Osteoblast (primary cell): Measurements from ENCODE around the gene CSMD2. TPM values are rescaled to one million over a fixed set of nuclear protein-coding genes. Genes with fewer than 3 reads are reported as not detected.

Experiments used
- DNase-seq: peaks from one replicate; pipeline ENCODE4 v3.0.0; 2011; ENCODE audit warnings: low spot score, mixed read lengths; ENCODE audit not compliant: insufficient read length; ENCODE audit errors: missing footprints
- H2AFZ ChIP-seq: 2 replicates; pipeline ENCODE4 v1.6.0; 2011; ENCODE audit warnings: mild to moderate bottlenecking, low read length
- H3K27ac ChIP-seq: 2 replicates; pipeline ENCODE4 v1.5.1; 2011; ENCODE audit warnings: mild to moderate bottlenecking, low read depth, low read length, moderate library complexity
- H3K27me3 ChIP-seq: 2 replicates; pipeline ENCODE4 v1.6.0; 2012; ENCODE audit warnings: mild to moderate bottlenecking, control low read depth, inconsistent platforms, low read length, moderate library complexity; ENCODE audit not compliant: insufficient read depth
- H3K36me3 ChIP-seq: 2 replicates; pipeline ENCODE4 v1.5.1; 2011; ENCODE audit warnings: mild to moderate bottlenecking, low read length, control low read depth, moderate library complexity; ENCODE audit not compliant: insufficient read depth
- H3K4me1 ChIP-seq: 2 replicates; pipeline ENCODE4 v1.5.1; 2011; ENCODE audit warnings: mild to moderate bottlenecking, low read length, control low read depth, moderate library complexity; ENCODE audit not compliant: insufficient read depth
- H3K4me2 ChIP-seq: 2 replicates; pipeline ENCODE4 v1.6.0; 2011; ENCODE audit warnings: mild to moderate bottlenecking, low read length; ENCODE audit not compliant: insufficient read depth
- H3K4me3 ChIP-seq: fragments of 200-600 bp; sonication (generic); 3 replicates; pipeline ENCODE4 v1.5.1; 2012; ENCODE audit warnings: mild to moderate bottlenecking, low read length, inconsistent platforms; ENCODE audit not compliant: insufficient read depth
- H3K79me2 ChIP-seq: 2 replicates; pipeline ENCODE4 v1.6.0; 2012; ENCODE audit warnings: mild to moderate bottlenecking, low read length, control low read depth, inconsistent platforms; ENCODE audit not compliant: insufficient read depth
- H3K9me3 ChIP-seq: 2 replicates; pipeline ENCODE4 v1.5.1; 2011; ENCODE audit warnings: low read depth, low read length, control low read depth
- H4K20me1 ChIP-seq: 2 replicates; pipeline ENCODE4 v1.6.0; 2012; ENCODE audit warnings: mild to moderate bottlenecking, low read length, control low read depth; ENCODE audit not compliant: insufficient read depth
- total RNA-seq: library from RNA; depleted of rRNA; stranded (reverse); fragments of >200 nt; gene quantifications from 2 replicates; pipeline ENCODE4 v1.2.3, GENCODE V29; 2012
- TF ChIP-seq, protein P1 (sequence below): IDR thresholded peaks from 2 replicates; pipeline ENCODE4 v1.5.1; 2011; ENCODE audit warnings: mild to moderate bottlenecking, low read depth, low read length, moderate library complexity; ENCODE audit errors: extremely low read depth

Gene CSMD2
- total RNA-seq, 1 donor = 0.36 TPM

DNA sequence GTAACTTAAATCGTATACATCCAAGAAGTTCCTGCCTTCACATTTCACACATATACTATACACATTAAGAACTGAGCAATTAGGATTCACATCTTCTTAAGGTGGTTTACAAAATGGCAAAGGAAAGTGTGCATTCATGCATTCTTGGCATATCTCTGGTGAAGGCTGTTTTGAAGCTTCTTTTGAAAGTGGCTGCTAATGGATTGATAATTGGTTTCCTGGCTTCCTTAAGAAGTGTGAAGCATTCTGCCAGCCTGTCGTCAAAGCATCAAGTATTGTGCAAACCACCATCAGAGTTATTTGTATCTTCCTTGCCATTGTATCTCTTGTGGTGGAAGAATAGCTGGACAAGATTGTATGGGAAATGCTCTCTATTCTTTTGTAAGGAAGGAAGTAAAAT is 396.2 kb downstream of the CSMD2 start:
- H3K79me2 ChIP-seq = no peaks in the 10 kb centered on the region
- no peaks in the 10 kb centered on the region for H3K36me3 ChIP-seq
- no peak overlapping the region for H2AFZ ChIP-seq
- no peak for DNase-seq
- H3K4me1 ChIP-seq = no peaks in the 10 kb centered on the region
- H3K27ac ChIP-seq = no peak overlapping the region
- no peak overlapping the region for H3K4me3 ChIP-seq
- H3K4me2 ChIP-seq = no peak overlapping the region
- H4K20me1 ChIP-seq = no peaks in the 10 kb centered on the region
- H3K27me3 ChIP-seq = no peaks in the 10 kb centered on the region
- H3K9me3 ChIP-seq = peaks cover 5% of the 10 kb centered on the region
- TF ChIP-seq, protein P1, sequence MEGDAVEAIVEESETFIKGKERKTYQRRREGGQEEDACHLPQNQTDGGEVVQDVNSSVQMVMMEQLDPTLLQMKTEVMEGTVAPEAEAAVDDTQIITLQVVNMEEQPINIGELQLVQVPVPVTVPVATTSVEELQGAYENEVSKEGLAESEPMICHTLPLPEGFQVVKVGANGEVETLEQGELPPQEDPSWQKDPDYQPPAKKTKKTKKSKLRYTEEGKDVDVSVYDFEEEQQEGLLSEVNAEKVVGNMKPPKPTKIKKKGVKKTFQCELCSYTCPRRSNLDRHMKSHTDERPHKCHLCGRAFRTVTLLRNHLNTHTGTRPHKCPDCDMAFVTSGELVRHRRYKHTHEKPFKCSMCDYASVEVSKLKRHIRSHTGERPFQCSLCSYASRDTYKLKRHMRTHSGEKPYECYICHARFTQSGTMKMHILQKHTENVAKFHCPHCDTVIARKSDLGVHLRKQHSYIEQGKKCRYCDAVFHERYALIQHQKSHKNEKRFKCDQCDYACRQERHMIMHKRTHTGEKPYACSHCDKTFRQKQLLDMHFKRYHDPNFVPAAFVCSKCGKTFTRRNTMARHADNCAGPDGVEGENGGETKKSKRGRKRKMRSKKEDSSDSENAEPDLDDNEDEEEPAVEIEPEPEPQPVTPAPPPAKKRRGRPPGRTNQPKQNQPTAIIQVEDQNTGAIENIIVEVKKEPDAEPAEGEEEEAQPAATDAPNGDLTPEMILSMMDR = no peak

DNA sequence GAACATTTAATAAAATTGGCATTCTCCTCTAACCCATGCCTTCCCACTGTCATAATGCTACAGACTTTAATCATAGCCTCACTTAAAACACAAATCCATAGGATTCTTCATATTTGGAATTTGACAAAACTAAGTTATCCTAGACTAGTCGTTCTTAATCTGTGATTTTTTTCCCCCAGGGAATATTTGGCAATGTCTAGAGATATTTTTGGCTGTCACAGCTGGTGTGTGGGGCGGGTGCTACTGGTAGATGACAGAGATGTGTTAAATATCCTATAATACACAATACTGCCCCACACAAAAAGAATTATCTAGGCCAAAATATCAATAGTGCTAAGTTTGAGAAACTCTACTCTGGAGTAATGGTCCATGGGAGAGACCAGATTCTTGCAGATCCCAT is 396.9 kb downstream of the CSMD2 start:
- no peak overlapping the region for H3K4me3 ChIP-seq
- no peaks in the 10 kb centered on the region for H3K79me2 ChIP-seq
- no peaks in the 10 kb centered on the region for H4K20me1 ChIP-seq
- DNase-seq = no peak
- no peaks in the 10 kb centered on the region for H3K36me3 ChIP-seq
- no peak overlapping the region for H3K4me2 ChIP-seq
- no peaks in the 10 kb centered on the region for H3K4me1 ChIP-seq
- H3K27ac ChIP-seq = no peak overlapping the region
- TF ChIP-seq, protein P1 = no peak
- peaks cover 5% of the 10 kb centered on the region for H3K9me3 ChIP-seq
- H3K27me3 ChIP-seq = no peaks in the 10 kb centered on the region
- no peak overlapping the region for H2AFZ ChIP-seq

DNA sequence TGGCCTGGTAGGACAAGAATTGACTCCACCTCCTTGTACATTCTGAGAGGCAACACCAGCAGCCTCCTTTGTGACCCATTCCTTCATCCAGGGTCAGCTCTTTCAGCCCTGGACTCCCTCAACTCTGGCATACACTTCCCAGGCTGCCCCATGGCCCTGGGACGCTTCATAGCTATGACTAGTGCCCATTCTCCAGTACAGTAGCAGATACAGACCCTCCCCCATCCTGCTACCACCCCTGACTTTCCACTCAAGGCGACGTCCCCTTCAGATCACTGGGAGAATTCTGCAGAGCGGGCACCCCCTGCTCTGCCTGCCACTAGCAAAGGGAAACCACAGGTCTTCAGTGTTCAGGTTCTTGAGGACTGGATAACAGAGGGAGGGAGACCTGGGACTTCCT is 400.9 kb downstream of the CSMD2 start:
- H3K27ac ChIP-seq = no peak overlapping the region
- H4K20me1 ChIP-seq = no peaks in the 10 kb centered on the region
- H3K9me3 ChIP-seq = peaks cover 3% of the 10 kb centered on the region
- H3K4me3 ChIP-seq = no peak overlapping the region
- TF ChIP-seq, protein P1 = no peak
- H3K79me2 ChIP-seq = no peaks in the 10 kb centered on the region
- no peak overlapping the region for H3K4me2 ChIP-seq
- no peak for DNase-seq
- H3K27me3 ChIP-seq = no peaks in the 10 kb centered on the region
- no peaks in the 10 kb centered on the region for H3K36me3 ChIP-seq
- H3K4me1 ChIP-seq = no peaks in the 10 kb centered on the region
- H2AFZ ChIP-seq = no peak overlapping the region

DNA sequence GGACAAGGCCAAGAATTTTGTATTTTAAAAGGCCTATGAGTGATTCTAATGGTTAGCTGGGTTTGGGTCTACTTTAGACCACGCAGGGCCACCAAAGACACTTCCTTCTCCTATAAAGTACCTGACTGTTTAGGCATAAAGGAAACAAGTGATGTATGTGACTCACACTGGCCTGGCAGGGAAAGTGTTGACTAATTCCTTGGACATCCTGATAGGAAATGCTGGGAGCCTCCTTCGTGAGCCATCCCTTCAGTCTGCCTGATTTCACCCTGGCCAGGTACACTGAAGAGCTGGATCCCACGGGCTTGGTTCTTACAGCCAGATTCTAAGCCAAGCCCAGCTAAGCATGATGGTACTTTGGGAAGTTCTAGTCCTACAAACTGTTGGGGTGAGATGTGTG is 401.6 kb downstream of the CSMD2 start:
- no peaks in the 10 kb centered on the region for H3K27me3 ChIP-seq
- H3K4me2 ChIP-seq = no peak overlapping the region
- H4K20me1 ChIP-seq = no peaks in the 10 kb centered on the region
- H3K79me2 ChIP-seq = no peaks in the 10 kb centered on the region
- no peak for DNase-seq
- H2AFZ ChIP-seq = no peak overlapping the region
- no peaks in the 10 kb centered on the region for H3K4me1 ChIP-seq
- H3K27ac ChIP-seq = no peak overlapping the region
- TF ChIP-seq, protein P1 = no peak
- H3K9me3 ChIP-seq = peaks cover 3% of the 10 kb centered on the region
- no peak overlapping the region for H3K4me3 ChIP-seq
- H3K36me3 ChIP-seq = no peaks in the 10 kb centered on the region
